Endothelial cell of umbilical vein (primary cell): ENCODE measurements around the gene CCL1. TPM values are rescaled to one million over a fixed set of nuclear protein-coding genes. Genes with fewer than 3 reads are reported as not detected.

Experiments used
- BruUV-seq: library from RNA; stranded (reverse); fragments of 400-500 nt; replicated peaks from 2 replicates; lab custom pipeline; 2021; lab: Mats Ljungman, UMichigan
- CTCF ChIA-PET: fragments of 300-600, 350-600 bp; sonication (Branson Sonifier 250); formaldehyde crosslinking; loops from one replicate; lab custom pipeline; 2021; ENCODE audit warnings: antibody characterized with exemption, inconsistent platforms; lab: Charles Lee
- POLR2A ChIA-PET: fragments of 300-600, 350-600 bp; sonication (Branson Sonifier 250); formaldehyde crosslinking; loops from one replicate; lab custom pipeline; 2021; ENCODE audit warnings: antibody characterized with exemption, inconsistent platforms; lab: Charles Lee
- DNase-seq: peaks from one replicate; pipeline ENCODE4 v3.0.0-alpha.2; 2011; ENCODE audit warnings: low read depth, low spot score
- FAIRE-seq: peaks from 2 replicates; lab custom pipeline; 2011; peaks lifted over from hg19 to GRCh38; lab: Jason Lieb, UNC
- H2AFZ ChIP-seq: 2 replicates; pipeline ENCODE4 v1.6.0; 2012; ENCODE audit warnings: low read depth, low read length, control low read depth, inconsistent platforms
- H3K27ac ChIP-seq: 2 replicates; pipeline ENCODE4 v1.5.1; 2011; ENCODE audit warnings: low read depth, mild to moderate bottlenecking, control low read depth, low read length, moderate library complexity; ENCODE audit not compliant: insufficient read depth
- H3K27me3 ChIP-seq, 2 experiments: 2 replicates each; pipeline versions ENCODE4 v1.6.0 to v1.6.1; 2011; ENCODE audit warnings: low read length in 2 of 2, mixed read lengths in 1 of 2; ENCODE audit not compliant: control insufficient read depth in 2 of 2, insufficient read depth in 2 of 2
- H3K36me3 ChIP-seq, 2 experiments: 2 replicates in 1 of 2; 3 replicates in 1 of 2; pipeline ENCODE4 v1.5.1; 2011; ENCODE audit warnings: low read length in 2 of 2, mild to moderate bottlenecking in 1 of 2, moderate library complexity in 1 of 2; ENCODE audit not compliant: control insufficient read depth in 2 of 2, insufficient read depth in 2 of 2; ENCODE audit errors: extremely low read depth in 1 of 2
- H3K4me1 ChIP-seq: 3 replicates; pipeline ENCODE4 v1.5.1; 2011; ENCODE audit warnings: mild to moderate bottlenecking, low read length; ENCODE audit not compliant: control insufficient read depth, insufficient read depth; ENCODE audit errors: extremely low read depth
- H3K4me2 ChIP-seq: 2 replicates; pipeline ENCODE4 v1.6.1; 2011; ENCODE audit warnings: low read length, control low read depth, mixed read lengths; ENCODE audit not compliant: insufficient read depth
- H3K4me3 ChIP-seq, 3 experiments: fragments of 200-600 bp in 1 of 3; sonication (generic), shearing (Covaris generic) in 1 of 3; replicated peaks in 1 of 3; 2 replicates each; pipeline ENCODE4 v1.5.1; 2011 to 2016; ENCODE audit warnings: control low read depth in 3 of 3, low read length in 3 of 3, mild to moderate bottlenecking in 2 of 3, inconsistent platforms in 1 of 3, low read depth in 1 of 3, moderate library complexity in 1 of 3; ENCODE audit not compliant: insufficient read depth in 1 of 3
- H3K79me2 ChIP-seq: 2 replicates; pipeline ENCODE4 v1.6.0; 2012; ENCODE audit warnings: low read length, inconsistent platforms; ENCODE audit not compliant: control insufficient read depth, insufficient read depth
- H3K9ac ChIP-seq: replicated peaks from 2 replicates; pipeline ENCODE3; 2011; ENCODE audit warnings: low read length, control low read depth; ENCODE audit not compliant: insufficient read depth; ENCODE audit errors: extremely low read depth
- H3K9me1 ChIP-seq: replicated peaks from 3 replicates; pipeline ENCODE4 v1.6.0; 2011; ENCODE audit warnings: mild to moderate bottlenecking, low read length; ENCODE audit not compliant: control insufficient read depth, insufficient read depth; ENCODE audit errors: extremely low read depth
- H3K9me3 ChIP-seq: replicated peaks from 2 replicates; pipeline ENCODE4 v1.5.1; 2012; ENCODE audit warnings: low read length, inconsistent platforms; ENCODE audit not compliant: control insufficient read depth, insufficient read depth
- H4K20me1 ChIP-seq: replicated peaks from 2 replicates; pipeline ENCODE3; 2011; ENCODE audit warnings: mild to moderate bottlenecking, low read length; ENCODE audit not compliant: control insufficient read depth, insufficient read depth; ENCODE audit errors: extremely low read depth
- GATA2 ChIP-seq: IDR thresholded peaks from 2 replicates; pipeline ENCODE4 v1.7.0; 2011; ENCODE audit warnings: low read depth, mild to moderate bottlenecking, moderate library complexity, mixed read lengths, low read length; ENCODE audit not compliant: insufficient read length, insufficient read depth
- JUN ChIP-seq: IDR thresholded peaks from 2 replicates; pipeline ENCODE4 v1.6.1; 2011; ENCODE audit warnings: borderline replicate concordance, low read depth; ENCODE audit not compliant: insufficient read length, insufficient read depth
- POLR2A ChIP-seq: IDR thresholded peaks from 2 replicates; pipeline ENCODE4 v1.6.1; 2012; ENCODE audit warnings: low read depth, mild to moderate bottlenecking, control low read depth, low read length
- dilution Hi-C: fragments of 300-500 bp; cut with MboI; formaldehyde crosslinking; loops from one replicate; pipeline ENCODE4 v1.15.0; 2019; ENCODE audit warnings: low sequenced_read_pairs; ENCODE audit not compliant: extremely low pct_ligation_motif_present
- intact Hi-C: fragments of 100-400 bp; cut with micrococcal nuclease; formaldehyde crosslinking; loops from one replicate; pipeline ENCODE4 v1.10.0; 2022
- polyA plus RNA-seq, 4 experiments: library from polyadenylated mRNA; depleted of rRNA in 3 of 4; stranded (reverse) in 3 of 4; unstranded in 1 of 4; fragments of >200 nt; gene quantifications; 2 replicates each; pipeline versions ENCODE4 v1.2.1 to v1.2.3, GENCODE V29; 2011 to 2012; ENCODE audit warnings: missing spikeins in 1 of 4
- total RNA-seq: library from RNA; stranded (reverse); gene quantifications from 2 replicates; pipeline ENCODE4 v1.2.3, GENCODE V29; 2021
- TF ChIP-seq, protein P1 (sequence below): IDR thresholded peaks from 2 replicates; pipeline ENCODE4 v1.6.1; 2011; ENCODE audit not compliant: insufficient read depth, insufficient read length
- TF ChIP-seq, protein P2 (sequence below), 2 donors: IDR thresholded peaks; 1 replicate in 1 of 2; 2 replicates in 1 of 2; pipeline ENCODE4 v1.5.1; 2011; ENCODE audit warnings: low read length in 2 of 2, mild to moderate bottlenecking in 2 of 2, moderate library complexity in 2 of 2, control low read depth in 1 of 2, inconsistent platforms in 1 of 2, low read depth in 1 of 2; ENCODE audit not compliant: insufficient read depth in 1 of 2; ENCODE audit errors: extremely low read depth in 1 of 2

CCL1 gene
- total and polyA plus RNA-seq, 2 donors (not counting 3 experiments of a cell fraction or from before 2014, with no cell fraction given), result not detected

GRCh38 chr17:34361478-34362061, 1.5 kb downstream of the CCL1 start:
- dilution Hi-C loops, result no loop called here
- ChIA-PET POLR2A (interaction anchor here (0.9 to 1.3 kb wide), 3 partner anchors 126 to 179 kb away, joined by 3 to 9 read pairs (median 4); no protein-coding TSS in a partner anchor), CTCF (interaction anchor here (0.6 to 13.6 kb wide), 73 partner anchors 10 to 1363 kb away, joined by 3 to 561 read pairs (median 7); partner anchors contain the start of genes CCL2 and CCL7)
- no TSS peak for BruUV-seq
- peaks cover 7% of the 10 kb centered on the region for H3K4me1 ChIP-seq
- FAIRE-seq, result peak; percentile 96
- no peaks in the 10 kb centered on the region for H4K20me1 ChIP-seq
- H3K4me3 ChIP-seq, result no peak overlapping the region
- DNase-seq, result peak; percentile 93
- no peaks in the 10 kb centered on the region for H3K79me2 ChIP-seq
- no peak for TF ChIP-seq GATA2
- TF ChIP-seq, protein P1, sequence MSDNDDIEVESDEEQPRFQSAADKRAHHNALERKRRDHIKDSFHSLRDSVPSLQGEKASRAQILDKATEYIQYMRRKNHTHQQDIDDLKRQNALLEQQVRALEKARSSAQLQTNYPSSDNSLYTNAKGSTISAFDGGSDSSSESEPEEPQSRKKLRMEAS, result no peak
- TF ChIP-seq JUN, result no peak
- TF ChIP-seq, protein P2, sequence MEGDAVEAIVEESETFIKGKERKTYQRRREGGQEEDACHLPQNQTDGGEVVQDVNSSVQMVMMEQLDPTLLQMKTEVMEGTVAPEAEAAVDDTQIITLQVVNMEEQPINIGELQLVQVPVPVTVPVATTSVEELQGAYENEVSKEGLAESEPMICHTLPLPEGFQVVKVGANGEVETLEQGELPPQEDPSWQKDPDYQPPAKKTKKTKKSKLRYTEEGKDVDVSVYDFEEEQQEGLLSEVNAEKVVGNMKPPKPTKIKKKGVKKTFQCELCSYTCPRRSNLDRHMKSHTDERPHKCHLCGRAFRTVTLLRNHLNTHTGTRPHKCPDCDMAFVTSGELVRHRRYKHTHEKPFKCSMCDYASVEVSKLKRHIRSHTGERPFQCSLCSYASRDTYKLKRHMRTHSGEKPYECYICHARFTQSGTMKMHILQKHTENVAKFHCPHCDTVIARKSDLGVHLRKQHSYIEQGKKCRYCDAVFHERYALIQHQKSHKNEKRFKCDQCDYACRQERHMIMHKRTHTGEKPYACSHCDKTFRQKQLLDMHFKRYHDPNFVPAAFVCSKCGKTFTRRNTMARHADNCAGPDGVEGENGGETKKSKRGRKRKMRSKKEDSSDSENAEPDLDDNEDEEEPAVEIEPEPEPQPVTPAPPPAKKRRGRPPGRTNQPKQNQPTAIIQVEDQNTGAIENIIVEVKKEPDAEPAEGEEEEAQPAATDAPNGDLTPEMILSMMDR (IDR thresholded peaks at IDR 0.05; ENCODE audit: extremely low read depth in 1 of 2, insufficient read depth in 1 of 2, low read depth in 1 of 2, low read length in 2 of 2), result peak; percentile 99 to 100
- no peak for TF ChIP-seq POLR2A
- H3K4me2 ChIP-seq, result no peak overlapping the region
- peaks cover 0 to 2% of the 10 kb centered on the region in 2 experiments for H3K27me3 ChIP-seq
- no peaks in the 10 kb centered on the region for H3K9me1 ChIP-seq
- no peak overlapping the region for H3K27ac ChIP-seq
- H2AFZ ChIP-seq, result no peak overlapping the region
- no peaks in the 10 kb centered on the region for H3K36me3 ChIP-seq
- H3K9me3 ChIP-seq, result no peaks in the 10 kb centered on the region
- no peak overlapping the region for H3K9ac ChIP-seq
- intact Hi-C loops, result loop anchor here (1.0 kb wide), 6 partner anchors 55 to 582 kb away; no protein-coding TSS in a partner anchor
